Urothelium cell line (cell line): ENCODE measurements around the gene SERPINA5.

ENCODE experiments used
- DNase-seq: peaks from one replicate; pipeline ENCODE4 v3.0.0; 2011; ENCODE audit warnings: low spot score, mixed read lengths
- FAIRE-seq: peaks from 2 replicates; lab custom pipeline; 2011; peaks lifted over from hg19 to GRCh38; lab: Jason Lieb, UNC

SERPINA5 gene

DNA sequence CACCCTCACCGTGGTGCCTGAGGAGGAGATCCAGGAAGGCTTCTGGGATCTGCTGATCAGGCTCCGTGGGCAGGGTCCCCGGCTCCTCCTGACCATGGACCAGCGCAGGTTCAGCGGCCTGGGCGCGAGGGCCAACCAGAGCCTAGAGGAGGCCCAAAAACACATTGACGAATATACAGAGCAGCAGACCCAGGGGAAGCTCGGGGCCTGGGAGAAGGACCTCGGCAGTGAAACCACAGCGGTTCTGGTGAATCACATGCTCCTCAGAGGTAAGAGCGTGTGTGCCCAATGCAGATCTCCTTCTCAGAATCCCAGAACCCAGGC, 60.4 kb downstream of the SERPINA5 start:
- FAIRE-seq, result no peak
- no peak for DNase-seq
